Measurements from ENCODE around the gene IL18R1.

IL18R1 gene

DNA sequence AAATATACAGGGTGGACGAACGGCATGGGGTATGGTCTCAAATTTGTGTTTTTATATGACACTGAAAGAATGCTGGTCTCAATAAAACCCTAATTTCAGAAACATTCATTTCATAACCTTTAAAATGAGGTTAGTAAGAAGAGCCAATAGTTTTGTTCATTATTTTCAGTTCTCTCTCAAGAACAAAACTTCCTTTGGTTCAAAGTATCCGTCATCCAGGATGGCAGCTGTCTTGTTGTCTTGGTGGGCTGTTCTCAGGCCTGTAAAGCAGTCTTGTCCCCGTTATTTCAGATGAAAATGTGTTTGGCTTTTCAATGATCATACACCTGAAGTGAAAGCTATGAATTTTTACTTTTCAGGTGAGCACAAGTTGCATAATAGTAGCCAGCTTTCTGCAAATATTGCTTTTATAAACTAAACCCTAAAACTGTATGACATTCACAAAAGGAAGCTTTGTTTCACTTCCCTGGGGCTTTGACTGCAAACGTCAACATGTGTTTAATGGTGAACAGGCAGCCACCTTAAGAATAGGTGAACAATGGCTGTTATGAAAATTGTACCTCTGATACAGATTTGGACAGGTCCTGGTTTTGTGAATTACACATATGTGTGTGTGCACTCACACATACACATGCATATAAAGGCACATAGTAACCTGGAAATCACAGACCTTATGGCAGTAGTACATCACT is 70.0 kb downstream of the IL18R1 start:
- TF ChIP-seq POLR2A (IDR thresholded peaks at IDR 0.05; ENCODE audit: extremely low read depth, insufficient read length) (no peak), MYC (IDR thresholded peaks at IDR 0.05; ENCODE audit: low read depth, low read length) (no peak)
- TF ChIP-seq, protein P1, sequence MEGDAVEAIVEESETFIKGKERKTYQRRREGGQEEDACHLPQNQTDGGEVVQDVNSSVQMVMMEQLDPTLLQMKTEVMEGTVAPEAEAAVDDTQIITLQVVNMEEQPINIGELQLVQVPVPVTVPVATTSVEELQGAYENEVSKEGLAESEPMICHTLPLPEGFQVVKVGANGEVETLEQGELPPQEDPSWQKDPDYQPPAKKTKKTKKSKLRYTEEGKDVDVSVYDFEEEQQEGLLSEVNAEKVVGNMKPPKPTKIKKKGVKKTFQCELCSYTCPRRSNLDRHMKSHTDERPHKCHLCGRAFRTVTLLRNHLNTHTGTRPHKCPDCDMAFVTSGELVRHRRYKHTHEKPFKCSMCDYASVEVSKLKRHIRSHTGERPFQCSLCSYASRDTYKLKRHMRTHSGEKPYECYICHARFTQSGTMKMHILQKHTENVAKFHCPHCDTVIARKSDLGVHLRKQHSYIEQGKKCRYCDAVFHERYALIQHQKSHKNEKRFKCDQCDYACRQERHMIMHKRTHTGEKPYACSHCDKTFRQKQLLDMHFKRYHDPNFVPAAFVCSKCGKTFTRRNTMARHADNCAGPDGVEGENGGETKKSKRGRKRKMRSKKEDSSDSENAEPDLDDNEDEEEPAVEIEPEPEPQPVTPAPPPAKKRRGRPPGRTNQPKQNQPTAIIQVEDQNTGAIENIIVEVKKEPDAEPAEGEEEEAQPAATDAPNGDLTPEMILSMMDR (IDR thresholded peaks at IDR 0.05; ENCODE audit: low read depth, low read length), result no peak
- TF ChIP-seq, protein P2, sequence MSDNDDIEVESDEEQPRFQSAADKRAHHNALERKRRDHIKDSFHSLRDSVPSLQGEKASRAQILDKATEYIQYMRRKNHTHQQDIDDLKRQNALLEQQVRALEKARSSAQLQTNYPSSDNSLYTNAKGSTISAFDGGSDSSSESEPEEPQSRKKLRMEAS (IDR thresholded peaks at IDR 0.05; ENCODE audit: low read depth, low read length), result no peak
- no peak overlapping the region for H3K4me3 ChIP-seq (ENCODE audit: low read depth, low read length)
- DNase-seq (ENCODE audit: low read depth), result no peak

- H3K4me3 ChIP-seq (ENCODE audit: low read depth, low read length), result no peak overlapping the region
- no peak for DNase-seq (ENCODE audit: low read depth)
- TF ChIP-seq MYC (IDR thresholded peaks at IDR 0.05; ENCODE audit: low read depth, low read length) (no peak), POLR2A (IDR thresholded peaks at IDR 0.05; ENCODE audit: extremely low read depth, insufficient read length) (no peak)
- TF ChIP-seq, protein P1 (IDR thresholded peaks at IDR 0.05; ENCODE audit: low read depth, low read length), result no peak
- TF ChIP-seq, protein P2 (IDR thresholded peaks at IDR 0.05; ENCODE audit: low read depth, low read length), result no peak
These were observed 71.7 kb downstream of the IL18R1 start for GRCh38 chr2:102427249-102427648.

DNA sequence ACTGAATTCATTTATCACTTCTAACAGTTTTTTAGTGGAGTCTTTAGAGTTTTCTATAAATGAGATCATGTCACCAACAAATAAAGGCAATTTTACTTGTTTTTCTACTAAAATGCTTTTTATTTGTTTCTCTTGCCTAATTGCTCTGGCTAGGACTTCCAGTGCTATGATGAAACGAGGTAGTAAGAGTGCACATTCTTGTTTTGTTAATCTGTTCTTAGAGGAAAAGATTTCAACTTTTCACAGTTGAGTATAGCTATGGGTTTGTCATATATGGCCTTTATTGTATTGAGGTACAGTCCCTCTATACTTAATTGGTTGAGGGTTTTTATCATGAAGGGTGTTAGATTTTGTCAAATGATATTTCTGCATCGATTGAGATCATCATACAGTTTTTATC is 73.0 kb downstream of the IL18R1 start:
- no peak for DNase-seq (ENCODE audit: low read depth)
- TF ChIP-seq MYC (IDR thresholded peaks at IDR 0.05; ENCODE audit: low read depth, low read length) (no peak), POLR2A (IDR thresholded peaks at IDR 0.05; ENCODE audit: extremely low read depth, insufficient read length) (no peak)
- TF ChIP-seq, protein P2 (IDR thresholded peaks at IDR 0.05; ENCODE audit: low read depth, low read length), result no peak
- TF ChIP-seq, protein P1 (IDR thresholded peaks at IDR 0.05; ENCODE audit: low read depth, low read length), result no peak
- no peak overlapping the region for H3K4me3 ChIP-seq (ENCODE audit: low read depth, low read length)

DNA sequence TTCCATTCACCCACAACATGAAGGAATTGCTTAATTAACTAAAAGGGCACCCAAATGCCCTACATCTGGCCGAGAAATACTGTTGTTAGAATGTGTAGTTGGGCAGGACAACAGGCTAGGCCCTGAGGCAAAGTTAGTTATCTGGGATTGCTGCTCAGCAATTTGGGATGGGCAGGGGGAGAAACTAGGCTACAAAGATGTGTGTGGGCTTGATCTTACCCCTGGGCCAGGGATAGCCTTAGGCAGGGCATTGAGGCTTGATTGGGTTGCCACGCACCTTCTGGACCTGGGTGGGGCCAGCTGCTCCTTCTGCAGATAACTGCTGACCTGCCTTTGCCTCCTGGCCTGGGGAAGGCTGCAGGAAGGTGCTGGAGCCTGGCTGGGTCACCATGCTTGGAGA is 76.8 kb downstream of the IL18R1 start:
- H3K4me3 ChIP-seq (ENCODE audit: low read depth, low read length), result no peak overlapping the region
- no peak for DNase-seq (ENCODE audit: low read depth)
- TF ChIP-seq, protein P2 (IDR thresholded peaks at IDR 0.05; ENCODE audit: low read depth, low read length), result no peak
- TF ChIP-seq, protein P1 (IDR thresholded peaks at IDR 0.05; ENCODE audit: low read depth, low read length), result no peak
- no peak for TF ChIP-seq POLR2A (IDR thresholded peaks at IDR 0.05; ENCODE audit: extremely low read depth, insufficient read length)
- TF ChIP-seq MYC (IDR thresholded peaks at IDR 0.05; ENCODE audit: low read depth, low read length), result no peak

- TF ChIP-seq MYC (IDR thresholded peaks at IDR 0.05; ENCODE audit: low read depth, low read length), result no peak
- no peak for TF ChIP-seq POLR2A (IDR thresholded peaks at IDR 0.05; ENCODE audit: extremely low read depth, insufficient read length)
- TF ChIP-seq, protein P2 (IDR thresholded peaks at IDR 0.05; ENCODE audit: low read depth, low read length), result no peak
- TF ChIP-seq, protein P1 (IDR thresholded peaks at IDR 0.05; ENCODE audit: low read depth, low read length), result no peak
- DNase-seq (ENCODE audit: low read depth), result no peak
- H3K4me3 ChIP-seq (ENCODE audit: low read depth, low read length), result no peak overlapping the region
These were observed 78.5 kb downstream of the IL18R1 start for GRCh38 chr2:102433973-102434654.
